A673 (cell line): ENCODE results near the gene COMT.

Source experiments
- EZH2 ChIP-seq: fragments of 200-600 bp; sonication (generic); IDR thresholded peaks from 2 replicates; pipeline ENCODE4 v1.6.1; 2017; ENCODE audit warnings: borderline replicate concordance, low read depth, mild to moderate bottlenecking, mixed read lengths, antibody characterized with exemption, low read length; ENCODE audit not compliant: poor library complexity, severe bottlenecking
- TF ChIP-seq, protein P1 (sequence below): fragments of 300-800, 200-600 bp; sonication (generic); conservative IDR thresholded peaks from 2 replicates; pipeline ENCODE4 v1.5.1; 2017; ENCODE audit warnings: low read depth, mild to moderate bottlenecking, antibody characterized with exemption, low read length, moderate library complexity, mixed read lengths

DNA sequence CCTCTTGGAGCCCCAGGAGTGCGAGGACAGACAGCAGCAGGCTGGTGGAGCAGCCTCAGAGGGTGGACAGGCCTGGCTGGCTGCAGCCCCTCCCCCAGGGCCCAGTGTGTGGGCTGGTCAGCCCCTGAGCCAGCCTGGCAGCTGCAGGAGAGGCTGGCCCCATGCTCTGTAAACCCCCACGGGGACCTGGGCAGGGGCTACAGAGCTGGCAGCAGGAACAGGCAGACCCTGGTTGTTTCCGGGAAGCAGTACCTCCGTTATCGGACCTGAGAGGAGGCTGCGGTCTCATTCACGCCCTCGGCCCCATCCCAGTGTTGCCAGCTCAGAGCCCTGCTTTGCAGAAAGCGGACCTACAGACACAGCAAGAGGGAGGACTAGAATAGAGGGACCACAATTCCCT, 38.5 kb upstream of the COMT start:
- TF ChIP-seq, protein P1, sequence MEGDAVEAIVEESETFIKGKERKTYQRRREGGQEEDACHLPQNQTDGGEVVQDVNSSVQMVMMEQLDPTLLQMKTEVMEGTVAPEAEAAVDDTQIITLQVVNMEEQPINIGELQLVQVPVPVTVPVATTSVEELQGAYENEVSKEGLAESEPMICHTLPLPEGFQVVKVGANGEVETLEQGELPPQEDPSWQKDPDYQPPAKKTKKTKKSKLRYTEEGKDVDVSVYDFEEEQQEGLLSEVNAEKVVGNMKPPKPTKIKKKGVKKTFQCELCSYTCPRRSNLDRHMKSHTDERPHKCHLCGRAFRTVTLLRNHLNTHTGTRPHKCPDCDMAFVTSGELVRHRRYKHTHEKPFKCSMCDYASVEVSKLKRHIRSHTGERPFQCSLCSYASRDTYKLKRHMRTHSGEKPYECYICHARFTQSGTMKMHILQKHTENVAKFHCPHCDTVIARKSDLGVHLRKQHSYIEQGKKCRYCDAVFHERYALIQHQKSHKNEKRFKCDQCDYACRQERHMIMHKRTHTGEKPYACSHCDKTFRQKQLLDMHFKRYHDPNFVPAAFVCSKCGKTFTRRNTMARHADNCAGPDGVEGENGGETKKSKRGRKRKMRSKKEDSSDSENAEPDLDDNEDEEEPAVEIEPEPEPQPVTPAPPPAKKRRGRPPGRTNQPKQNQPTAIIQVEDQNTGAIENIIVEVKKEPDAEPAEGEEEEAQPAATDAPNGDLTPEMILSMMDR = no peak
- no peak for TF ChIP-seq EZH2
